NCI-H524 (cell line): Measurements from ENCODE around the gene DGKB.

Experiments used
- DNase-seq, 2 experiments: peaks; one replicate each; lab custom pipeline; 2025; lab: John Stamatoyannopoulos, UW

Gene DGKB

GRCh38 chr7:14821757-14822480 is 80.6 kb downstream of the DGKB start:
- no peak for DNase-seq

GRCh38 chr7:14818871-14819270 is 83.7 kb downstream of the DGKB start:
- DNase-seq = no peak

GRCh38 chr7:14817829-14818614 is 84.5 kb downstream of the DGKB start:
- no peak for DNase-seq

- no peak for DNase-seq
These were observed 95.0 kb downstream of the DGKB start for GRCh38 chr7:14807507-14807906.

- no peak for DNase-seq
These were observed 95.7 kb downstream of the DGKB start for GRCh38 chr7:14806891-14807290.

GRCh38 chr7:14805105-14805719 is 97.3 kb downstream of the DGKB start:
- no peak for DNase-seq

GRCh38 chr7:14800664-14801063 is 101.9 kb downstream of the DGKB start:
- no peak for DNase-seq

GRCh38 chr7:14793151-14793550 is 109.4 kb downstream of the DGKB start:
- no peak for DNase-seq

GRCh38 chr7:14787551-14787950 is 115.0 kb downstream of the DGKB start:
- DNase-seq = no peak

GRCh38 chr7:14786314-14786895 is 116.1 kb downstream of the DGKB start:
- DNase-seq = peak in 1 of 2 experiments; percentile 6

GRCh38 chr7:14777806-14778205 is 124.7 kb downstream of the DGKB start:
- DNase-seq = no peak

GRCh38 chr7:14776266-14776665 is 126.3 kb downstream of the DGKB start:
- DNase-seq = no peak

- no peak for DNase-seq
These were observed 128.8 kb downstream of the DGKB start for GRCh38 chr7:14773729-14774271.

GRCh38 chr7:14770614-14771013 is 131.9 kb downstream of the DGKB start:
- DNase-seq = no peak

- DNase-seq = no peak
These were observed 133.3 kb downstream of the DGKB start for GRCh38 chr7:14769261-14769660.

GRCh38 chr7:14767716-14768425 is 134.7 kb downstream of the DGKB start:
- DNase-seq = no peak

GRCh38 chr7:14766747-14767146 is 135.8 kb downstream of the DGKB start:
- DNase-seq = no peak

GRCh38 chr7:14765731-14766130 is 136.8 kb downstream of the DGKB start:
- no peak for DNase-seq

GRCh38 chr7:14762561-14762960 is 140.0 kb downstream of the DGKB start:
- DNase-seq = no peak

GRCh38 chr7:14761510-14762296 is 140.8 kb downstream of the DGKB start:
- DNase-seq = peak in 1 of 2 experiments; percentile 23
